Measurements from ENCODE around the gene DDX3X. TPM values are rescaled to one million over a fixed set of nuclear protein-coding genes. Genes with fewer than 3 reads are reported as not detected.

DDX3X gene
- total and polyA plus RNA-seq, 10 of the 15 experiments (the other 5 are each of a cell fraction or from before 2014, with no cell fraction given) = 52.0 to 283 (median 172) TPM

DNA sequence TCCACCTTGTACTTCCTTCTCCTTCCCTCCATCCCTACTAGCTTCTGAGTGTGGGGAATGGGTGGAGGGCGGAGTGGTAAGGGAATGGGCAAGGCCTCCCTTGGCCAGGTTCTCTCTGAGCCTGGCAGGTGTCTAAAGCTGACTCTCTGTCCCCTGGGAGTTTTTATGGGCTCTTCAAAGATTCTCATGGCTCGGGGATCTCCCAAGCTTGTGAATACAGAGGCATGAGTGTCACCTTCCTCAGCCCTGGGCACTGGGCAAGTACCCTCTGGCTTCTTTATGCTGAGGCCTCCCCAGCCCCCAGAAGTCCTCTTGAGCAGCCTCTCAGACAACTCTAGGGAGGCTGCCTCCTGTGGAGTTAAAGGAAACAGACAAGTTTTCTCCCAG, 32.5 kb upstream of the DDX3X start:
- WGBS (ENCODE audit: insufficient coverage, insufficient replicate concordance, low lambda C conversion rate, missing lambda C conversion rate) = 32% methylated on average over 2 of the region's 2 CpGs
- no peaks in the 10 kb centered on the region for H3K27me3 ChIP-seq (replicated peaks in 1 of 2; ENCODE audit: control insufficient read depth in 2 of 2, insufficient read depth in 2 of 2, low read length in 1 of 2)
- no peak overlapping the region for H2AFZ ChIP-seq (ENCODE audit: control insufficient read depth, low read depth, low read length)
- in situ Hi-C loops (cut with MboI) (no loop called here), intact Hi-C loops (cut with micrococcal nuclease; ENCODE audit: unreplicated experiment) (no loop called here)
- H3K9me3 ChIP-seq (replicated peaks; ENCODE audit: control insufficient read depth, insufficient read depth, low read length) = no peaks in the 10 kb centered on the region
- ChIA-PET SMC1A (ENCODE audit: uncharacterized antibody, unreplicated experiment) (interaction anchor here (0.6 to 1.2 kb wide), 2 partner anchors 15 to 30 kb away, joined by 3 to 4 read pairs; no protein-coding TSS in a partner anchor), RAD21 (ENCODE audit: unreplicated experiment) (interaction anchor here (1.6 kb wide), 1 partner anchor 32 kb away, joined by 3 read pairs; no protein-coding TSS in a partner anchor), CTCF (no interaction called here), POLR2A (no interaction called here)
- H3K27ac ChIP-seq (ENCODE audit: control insufficient read depth, insufficient read depth) = no peak overlapping the region
- H3K4me3 ChIP-seq = no peak overlapping the region
- H3K36me3 ChIP-seq (ENCODE audit: control insufficient read depth in 2 of 2, insufficient read depth in 2 of 2, low read length in 1 of 2) = no peaks in the 10 kb centered on the region
- no peak overlapping the region for H3K9ac ChIP-seq (ENCODE audit: control insufficient read depth, insufficient read depth, low read length)
- TF ChIP-seq SRF (IDR thresholded peaks at IDR 0.05; ENCODE audit: low read depth in 2 of 2, low read length in 2 of 2) (no peak), MEF2B (IDR thresholded peaks at IDR 0.05; ENCODE audit: partially characterized antibody, poor library complexity, severe bottlenecking) (peak; percentile 68), TCF12 (IDR thresholded peaks at IDR 0.05; ENCODE audit: low read depth, low read length) (no peak), EP300 (IDR thresholded peaks at IDR 0.05; ENCODE audit: borderline replicate concordance in 1 of 2, control insufficient read depth in 1 of 2, low read depth in 2 of 2, low read length in 2 of 2) (no peak)
- DNase-seq (ENCODE audit: low read depth, low spot score) (no peak), FAIRE-seq (no peak), ATAC-seq (peak; percentile 84)
- BruUV-seq (replicated peaks) = no TSS peak
- H3K4me2 ChIP-seq (ENCODE audit: control insufficient read depth, insufficient read depth) = no peak overlapping the region
- no peaks in the 10 kb centered on the region for H4K20me1 ChIP-seq (ENCODE audit: control insufficient read depth, insufficient read depth)
- H3K79me2 ChIP-seq (ENCODE audit: control insufficient read depth, insufficient read depth, low read length) = no peaks in the 10 kb centered on the region
- H3K4me1 ChIP-seq (ENCODE audit: control insufficient read depth, insufficient read depth, low read length) = no peaks in the 10 kb centered on the region

- Histone ChIP-seq H4K20me1 (ENCODE audit: control insufficient read depth, insufficient read depth) (no peaks in the 10 kb centered on the region), H3K9ac (ENCODE audit: control insufficient read depth, insufficient read depth, low read length) (no peak overlapping the region), H3K27me3 (replicated peaks in 1 of 2; ENCODE audit: control insufficient read depth in 2 of 2, insufficient read depth in 2 of 2, low read length in 1 of 2) (no peaks in the 10 kb centered on the region), H3K79me2 (ENCODE audit: control insufficient read depth, insufficient read depth, low read length) (no peaks in the 10 kb centered on the region), H3K9me3 (replicated peaks; ENCODE audit: control insufficient read depth, insufficient read depth, low read length) (no peaks in the 10 kb centered on the region), H3K4me2 (ENCODE audit: control insufficient read depth, insufficient read depth) (no peak overlapping the region; the same call in 1 of the 2 replicates), H3K27ac (ENCODE audit: control insufficient read depth, insufficient read depth) (no peak overlapping the region), H3K36me3 (ENCODE audit: control insufficient read depth in 2 of 2, insufficient read depth in 2 of 2, low read length in 1 of 2) (no peaks in the 10 kb centered on the region), H3K4me3 (no peak overlapping the region), H2AFZ (ENCODE audit: control insufficient read depth, low read depth, low read length) (no peak overlapping the region), H3K4me1 (ENCODE audit: control insufficient read depth, insufficient read depth, low read length) (no peaks in the 10 kb centered on the region)
- POLR2A ChIA-PET = interaction anchor here (1.0 to 1.1 kb wide), 2 partner anchors 29 to 30 kb away, joined by 3 read pairs; no protein-coding TSS in a partner anchor
- CTCF ChIA-PET = interaction anchor here (1.2 to 1.7 kb wide), 2 partner anchors 10 to 25 kb away, joined by 3 to 5 read pairs; no protein-coding TSS in a partner anchor
- ATAC-seq (peak; percentile 57), FAIRE-seq (no peak), DNase-seq (ENCODE audit: low read depth, low spot score) (no peak)
- intact Hi-C loops (cut with micrococcal nuclease; ENCODE audit: unreplicated experiment) (no loop called here), in situ Hi-C loops (cut with MboI) (no loop called here)
- RAD21 ChIA-PET (ENCODE audit: unreplicated experiment) = interaction anchor here (1.6 kb wide), 1 partner anchor 31 kb away, joined by 3 read pairs; no protein-coding TSS in a partner anchor
- BruUV-seq (replicated peaks) = no TSS peak
- SMC1A ChIA-PET (ENCODE audit: uncharacterized antibody, unreplicated experiment) = interaction anchor here (0.6 to 1.3 kb wide), 2 partner anchors 23 to 28 kb away, joined by 3 to 6 read pairs; no protein-coding TSS in a partner anchor
- WGBS (ENCODE audit: insufficient coverage, insufficient replicate concordance, low lambda C conversion rate, missing lambda C conversion rate) = 22% methylated on average over 6 of the region's 6 CpGs
- TF ChIP-seq USF1 (IDR thresholded peaks at IDR 0.05; ENCODE audit: borderline replicate concordance, extremely low read length, insufficient read depth, low read depth, low read length) (no peak), ZBTB11 (CRISPR knock-in tag; IDR thresholded peaks at IDR 0.05) (no peak), MXI1 (IDR thresholded peaks at IDR 0.05; ENCODE audit: low read depth, low read length) (no peak), WRNIP1 (IDR thresholded peaks at IDR 0.05; ENCODE audit: borderline replicate concordance, low read depth, low read length) (no peak), CHD1 (IDR thresholded peaks at IDR 0.05; ENCODE audit: low read depth, low read length) (no peak), SP1 (IDR thresholded peaks at IDR 0.05; ENCODE audit: low read depth, low read length) (no peak)
Measured at GRCh38 chrX:41302370-41302769, 31.6 kb upstream of the DDX3X start.

Measured in GM12878 (cell line).